ENCODE results near the gene RNU1-3. TPM values are rescaled to one million over a fixed set of nuclear protein-coding genes. Genes with fewer than 3 reads are reported as not detected.
"Not testable (repeated sequence)": the region's sequence is repeated elsewhere in the genome, so short reads cannot be mapped to it uniquely, and the experiment has no call there.

The RNU1-3 gene
- total and polyA plus RNA-seq, 2 of the 8 experiments (the other 6 are each of a cell fraction or from before 2014, with no cell fraction given), result 145 to 1,303 TPM

DNA sequence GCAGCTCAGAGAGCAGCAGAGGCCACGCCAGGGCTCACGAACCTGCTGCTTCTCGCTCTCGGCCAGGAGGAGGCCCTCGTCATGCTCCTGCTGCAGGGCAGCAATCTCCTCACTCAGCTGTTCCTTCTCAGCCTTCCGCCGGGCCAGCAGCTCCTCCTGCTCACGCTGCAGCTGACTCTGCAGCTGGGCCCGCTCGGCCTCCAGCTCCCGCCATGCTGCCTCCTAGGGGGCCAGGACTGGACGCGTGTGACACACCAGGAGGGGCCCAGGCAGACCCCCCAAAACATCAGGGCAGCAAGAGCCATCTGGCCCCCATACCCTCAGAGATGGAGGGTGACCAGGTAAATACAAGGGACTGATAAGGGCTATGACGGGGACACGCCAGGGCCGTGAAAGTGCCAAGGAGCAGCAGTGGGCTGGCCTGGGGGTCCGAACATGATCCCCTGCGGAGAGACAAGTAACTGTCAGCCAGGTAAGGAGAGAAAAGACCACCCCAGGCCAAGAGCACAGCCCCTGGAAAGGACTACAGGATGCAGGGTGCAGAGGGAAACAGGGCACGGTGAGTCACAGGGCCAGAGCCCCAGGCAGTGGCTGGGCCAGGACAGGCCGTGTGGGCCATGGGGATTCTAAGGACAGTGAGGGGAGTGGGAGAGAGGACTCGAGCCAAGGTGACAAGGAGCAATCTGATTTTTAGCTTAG, 46.8 kb downstream of the RNU1-3 start:
- not testable (repeated sequence) for H3K79me1 ChIP-seq (ENCODE audit: low read depth, low read length); H3K9me3 ChIP-seq (ENCODE audit: insufficient read depth in 2 of 2, low read depth in 1 of 2, low read length in 1 of 2); H4K20me1 ChIP-seq (replicated peaks in 1 of 2; ENCODE audit: control insufficient read depth in 1 of 2, insufficient read depth in 2 of 2, low read length in 2 of 2); H3K4me2 ChIP-seq (ENCODE audit: insufficient read depth in 1 of 2, low read depth in 2 of 2, low read length in 2 of 2); H3K4me3 ChIP-seq (ENCODE audit: extremely low read depth in 1 of 4, insufficient read depth in 2 of 4, low read depth in 3 of 4, low read length in 4 of 4); H3K27ac ChIP-seq (ENCODE audit: low read depth, low read length); H3K23ac ChIP-seq (ENCODE audit: insufficient read length); H3K56ac ChIP-seq (replicated peaks; ENCODE audit: insufficient read length, low read depth, low read length); H4K8ac ChIP-seq (ENCODE audit: extremely low read depth, insufficient read depth, low read length); H3K79me2 ChIP-seq (ENCODE audit: control insufficient read depth in 1 of 2, insufficient read depth in 2 of 2, low read length in 2 of 2); H3K14ac ChIP-seq (ENCODE audit: insufficient read length); H3K9ac ChIP-seq (replicated peaks in 1 of 4; ENCODE audit: extremely low read depth in 1 of 4, low read depth in 3 of 4, low read length in 3 of 4); H3K23me2 ChIP-seq (ENCODE audit: low read depth, low read length); FAIRE-seq; H3K18ac ChIP-seq (ENCODE audit: extremely low read depth, low read length); H2BK120ac ChIP-seq (replicated peaks; ENCODE audit: low read depth, low read length); H4K5ac ChIP-seq (ENCODE audit: insufficient read length, low read depth, low read length); H2AFZ ChIP-seq (ENCODE audit: low read length); H2BK20ac ChIP-seq (ENCODE audit: low read length); H3K4ac ChIP-seq (replicated peaks; ENCODE audit: insufficient read length, low read depth, low read length); H3K4me1 ChIP-seq (replicated peaks in 1 of 4; ENCODE audit: control insufficient read depth in 3 of 4, insufficient read depth in 4 of 4, low read length in 3 of 4); H3K27me3 ChIP-seq (replicated peaks in 1 of 4; ENCODE audit: control insufficient read depth in 3 of 4, extremely low read depth in 1 of 4, insufficient read depth in 3 of 4, low read length in 3 of 4); H3K36me3 ChIP-seq (ENCODE audit: control insufficient read depth in 2 of 4, insufficient read depth in 4 of 4, low read length in 3 of 4)
- Histone ChIP-seq H2BK15ac (ENCODE audit: low read length) (peak overlapping the region; percentile 89; the same call in 1 of the 2 replicates), H4K91ac (replicated peaks; ENCODE audit: insufficient read length, low read length) (peak overlapping the region; percentile 37), H2BK5ac (ENCODE audit: low read depth, low read length) (peak overlapping the region; percentile 38), H2AK5ac (ENCODE audit: low read depth, low read length) (0 out of 2 replicates have a peak overlapping the region, but pooled peaks have one; percentile 6), H2BK12ac (ENCODE audit: low read depth, low read length) (peak overlapping the region; percentile 62; the same call in 1 of the 2 replicates)
- TF ChIP-seq, protein P1, sequence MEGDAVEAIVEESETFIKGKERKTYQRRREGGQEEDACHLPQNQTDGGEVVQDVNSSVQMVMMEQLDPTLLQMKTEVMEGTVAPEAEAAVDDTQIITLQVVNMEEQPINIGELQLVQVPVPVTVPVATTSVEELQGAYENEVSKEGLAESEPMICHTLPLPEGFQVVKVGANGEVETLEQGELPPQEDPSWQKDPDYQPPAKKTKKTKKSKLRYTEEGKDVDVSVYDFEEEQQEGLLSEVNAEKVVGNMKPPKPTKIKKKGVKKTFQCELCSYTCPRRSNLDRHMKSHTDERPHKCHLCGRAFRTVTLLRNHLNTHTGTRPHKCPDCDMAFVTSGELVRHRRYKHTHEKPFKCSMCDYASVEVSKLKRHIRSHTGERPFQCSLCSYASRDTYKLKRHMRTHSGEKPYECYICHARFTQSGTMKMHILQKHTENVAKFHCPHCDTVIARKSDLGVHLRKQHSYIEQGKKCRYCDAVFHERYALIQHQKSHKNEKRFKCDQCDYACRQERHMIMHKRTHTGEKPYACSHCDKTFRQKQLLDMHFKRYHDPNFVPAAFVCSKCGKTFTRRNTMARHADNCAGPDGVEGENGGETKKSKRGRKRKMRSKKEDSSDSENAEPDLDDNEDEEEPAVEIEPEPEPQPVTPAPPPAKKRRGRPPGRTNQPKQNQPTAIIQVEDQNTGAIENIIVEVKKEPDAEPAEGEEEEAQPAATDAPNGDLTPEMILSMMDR (IDR thresholded peaks at IDR 0.05; ENCODE audit: control extremely low read depth in 1 of 3, insufficient read depth in 1 of 3, low read depth in 1 of 3, low read length in 3 of 3), result peak in 1 of 3 experiments; percentile 26; a peak in 1 of 4 replicates
- TF ChIP-seq RAD21 (IDR thresholded peaks at IDR 0.05 in 1 of 2, conservative IDR thresholded peaks at IDR 0.05 in 1 of 2; ENCODE audit: low read depth in 2 of 2, low read length in 2 of 2), result peak in 1 of 2 experiments; percentile 13; a peak in 1 of 4 replicates
- peak in 1 of 2 experiments; percentile 77 for DNase-seq (ENCODE audit: low read depth in 1 of 2, low spot score in 2 of 2)
- POLR2A ChIA-PET (ENCODE audit: partially characterized antibody), result interaction anchor here (1.0 to 3.4 kb wide), 7 partner anchors 7 to 284 kb away, joined by 3 to 11 read pairs (median 5); partner anchors contain the start of gene NBPF1
- CTCF ChIA-PET (ENCODE audit: partially characterized antibody), result interaction anchor here (0.6 to 20.3 kb wide), 22 partner anchors 8 to 464 kb away, joined by 3 to 611 read pairs (median 6); partner anchors contain the start of genes FBXO42 and NBPF1
- WGBS, 2 experiments (ENCODE audit: extremely low coverage in 1 of 2, insufficient coverage in 1 of 2, insufficient read length in 1 of 2, insufficient replicate concordance in 2 of 2, low coverage in 1 of 2, low lambda C conversion rate in 2 of 2, missing lambda C conversion rate in 1 of 2), result 86% methylated on average over 21 of the region's 21 CpGs; no CpG with 5 or more reads in 1 of the 2 experiments

All from H1 (cell line).